Adrenal gland (tissue), 5 donors: ENCODE data around the gene CREB5.

Experiments used
- CTCF ChIP-seq, 6 experiments: fragments of 450-650 bp in 4 of 6; fragments of 200-600 bp in 2 of 6; sonication (generic) in 1 of 6; IDR thresholded peaks; 1 replicate in 5 of 6; 2 replicates in 1 of 6; pipeline versions ENCODE4 v1.5.1 to v1.8.0; 2016 to 2021; ENCODE audit warnings: antibody characterized with exemption in 6 of 6, mild to moderate bottlenecking in 2 of 6, moderate library complexity in 1 of 6
- POLR2A ChIP-seq, 2 donors: fragments of 450-650 bp; IDR thresholded peaks; one replicate each; pipeline ENCODE4 v1.6.1; 2017; ENCODE audit warnings: antibody characterized with exemption in 2 of 2, mild to moderate bottlenecking in 2 of 2, moderate library complexity in 1 of 2
- donor health status: DM: no; HTN: no; CAD: no.

GRCh38 chr7:28747854-28748253 lies 335.5 kb downstream of the CREB5 start:
- no peak for TF ChIP-seq POLR2A (IDR thresholded peaks at IDR 0.05)
- no peak for TF ChIP-seq CTCF (IDR thresholded peaks at IDR 0.05)
